ENCODE measurements around the gene KCNA5.

KCNA5 gene

DNA sequence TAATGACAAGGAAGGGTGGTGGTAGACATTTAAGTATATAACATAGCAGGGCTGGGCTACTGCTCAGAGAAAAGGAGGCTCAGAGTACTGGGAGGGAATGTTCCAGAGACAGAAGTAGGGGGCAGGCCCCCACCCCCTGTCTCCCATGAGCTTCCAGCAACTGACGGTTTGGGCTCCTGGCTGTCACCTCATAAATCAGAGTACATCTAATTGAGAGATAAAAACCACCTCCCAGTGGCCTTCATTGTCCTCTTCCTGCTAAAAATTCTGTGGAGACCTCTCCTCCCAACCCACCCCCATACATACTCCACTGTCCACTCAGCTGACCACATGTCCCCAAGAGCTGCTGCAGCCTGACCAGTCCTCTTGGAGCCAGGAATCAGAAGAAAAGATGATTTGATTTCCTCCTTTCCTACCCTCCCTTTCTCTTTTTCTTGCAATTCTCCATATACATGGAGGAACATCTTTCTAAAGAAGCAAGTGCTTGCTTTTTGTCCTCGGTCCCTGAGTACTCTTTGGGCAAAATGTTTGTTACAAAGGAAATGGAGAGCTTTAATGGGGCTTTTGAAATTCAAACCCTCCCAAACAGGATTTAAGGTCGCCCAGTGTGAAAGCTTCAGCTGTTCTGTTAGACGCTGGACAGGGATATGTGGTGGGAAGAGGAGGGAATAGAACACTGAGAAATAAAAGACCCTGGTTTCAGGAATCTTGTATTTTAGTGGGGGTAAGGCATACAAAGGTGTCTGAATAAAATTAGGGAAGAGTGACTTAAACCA is 16.4 kb upstream of the KCNA5 start:
- DNase-seq: no peak

- DNase-seq: no peak
Observed at GRCh38 chr12:5030066-5030465, 13.6 kb upstream of the KCNA5 start.

GRCh38 chr12:5031242-5031641 is 12.4 kb upstream of the KCNA5 start:
- DNase-seq: no peak

GRCh38 chr12:5031958-5032357 is 11.7 kb upstream of the KCNA5 start:
- no peak for DNase-seq

DNA sequence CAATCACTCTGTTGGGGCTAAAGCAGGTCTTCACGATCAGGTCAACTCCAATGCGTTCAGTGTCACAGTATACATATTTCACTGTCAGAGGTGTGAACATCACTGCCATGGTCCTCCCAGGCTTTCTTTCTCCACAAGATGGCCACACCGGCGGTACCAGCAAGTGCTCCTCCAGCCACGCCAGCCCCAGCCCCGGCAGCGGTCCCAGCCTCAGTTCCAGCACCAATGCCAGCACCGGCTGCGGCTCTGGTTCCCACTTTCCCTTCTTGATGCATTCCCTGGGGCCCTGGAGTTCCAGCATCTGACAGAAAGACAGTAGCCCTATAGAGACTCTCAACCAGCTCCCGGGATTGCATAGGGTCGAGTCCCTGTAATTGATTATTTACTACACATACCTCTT is 10.9 kb upstream of the KCNA5 start:
- DNase-seq: no peak

DNA sequence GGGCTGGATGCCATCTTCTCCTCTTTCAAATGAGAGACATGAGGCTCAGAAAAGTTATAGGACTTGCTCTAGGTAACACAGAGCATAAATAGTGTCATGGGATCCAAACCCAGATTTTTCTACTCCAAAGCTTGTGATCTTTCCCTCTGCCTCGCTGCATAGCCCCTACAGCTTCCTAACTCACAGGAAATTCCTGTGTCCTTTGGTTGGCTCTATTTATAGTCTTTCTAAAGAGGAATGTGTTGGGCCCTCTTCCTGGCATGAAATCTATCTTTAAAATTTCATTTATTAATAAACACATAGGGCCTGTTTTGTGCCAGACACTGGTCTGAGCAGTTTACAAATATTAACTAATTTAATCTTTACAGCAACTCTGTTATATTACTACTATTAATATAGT is 9.8 kb upstream of the KCNA5 start:
- DNase-seq: no peak

- DNase-seq: no peak
Observed at GRCh38 chr12:5034603-5035002, 9.1 kb upstream of the KCNA5 start.

- no peak for DNase-seq
Observed at GRCh38 chr12:5035618-5036017, 8.1 kb upstream of the KCNA5 start.

GRCh38 chr12:5036031-5036430 is 7.6 kb upstream of the KCNA5 start:
- no peak for DNase-seq

DNA sequence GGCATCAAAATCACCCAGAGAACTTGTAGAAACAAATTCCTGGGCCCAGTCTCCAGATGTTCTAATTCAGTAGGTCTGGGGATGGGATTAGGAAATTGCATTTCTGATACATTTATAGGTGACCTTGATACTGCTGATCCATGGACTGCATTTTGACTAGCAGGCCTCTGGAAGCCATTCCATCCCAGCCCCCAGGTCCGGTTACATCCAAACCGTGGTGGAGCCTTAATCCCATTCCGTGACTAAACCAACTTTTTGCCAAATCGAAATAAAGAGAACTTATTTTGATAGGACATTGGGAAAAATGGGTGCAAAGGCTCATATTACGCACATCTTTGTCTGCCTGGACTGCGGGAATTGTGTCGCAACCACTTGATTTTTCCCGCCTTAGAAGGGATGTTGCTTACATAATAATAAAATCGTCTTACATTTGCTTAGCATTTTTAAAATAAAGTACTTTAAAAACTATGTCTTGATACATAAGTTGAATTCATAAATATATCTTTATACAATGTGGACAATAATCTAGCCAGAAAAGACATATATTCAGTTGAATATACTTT is 5.8 kb upstream of the KCNA5 start:
- no peak for DNase-seq

DNA sequence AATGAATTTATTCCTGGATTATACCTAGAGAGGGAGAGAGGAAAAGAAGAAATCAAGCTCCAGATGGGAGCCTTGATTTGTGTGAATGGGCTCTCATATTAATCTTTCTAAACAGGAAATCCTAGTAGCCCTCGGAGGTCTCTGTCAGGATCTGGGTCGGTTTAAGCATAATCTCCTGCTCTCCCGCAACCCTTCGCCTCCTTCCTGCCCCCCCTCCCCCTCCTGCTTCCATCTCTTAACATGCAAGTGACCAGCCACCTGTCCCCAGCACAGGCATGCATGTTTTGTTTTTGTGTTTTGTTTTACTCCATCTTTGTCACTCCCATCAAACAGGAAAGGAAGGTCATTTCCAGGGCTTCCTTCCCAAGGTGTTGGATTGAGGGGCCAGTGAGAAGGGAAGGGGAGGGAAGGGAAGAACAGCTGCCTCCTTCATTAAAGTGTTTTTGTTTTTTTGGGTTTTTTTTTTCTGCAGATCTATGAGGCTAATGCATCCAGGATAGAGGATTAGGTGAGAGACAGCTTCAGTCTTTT is 4.8 kb upstream of the KCNA5 start:
- no peak for DNase-seq

DNA sequence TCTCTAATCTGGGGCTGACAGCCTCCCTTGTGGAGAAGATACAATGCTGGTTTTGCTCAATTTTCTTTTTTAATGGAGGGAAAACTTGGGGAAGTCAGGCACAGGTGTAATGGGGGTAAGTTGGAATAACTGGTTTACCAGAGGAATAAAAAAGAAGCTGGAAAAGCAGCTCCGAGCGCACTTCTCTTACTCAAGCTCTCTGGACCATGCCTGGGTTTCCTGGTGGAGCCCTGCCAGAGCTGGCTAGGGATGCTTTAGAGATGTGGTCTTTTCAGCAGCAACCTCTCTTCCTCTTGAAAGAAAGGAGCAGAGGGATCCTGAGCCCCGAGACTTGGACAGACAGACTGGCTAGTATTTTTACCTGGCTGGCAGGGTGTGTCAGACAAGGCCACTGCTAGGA is 3.9 kb upstream of the KCNA5 start:
- DNase-seq: no peak

DNA sequence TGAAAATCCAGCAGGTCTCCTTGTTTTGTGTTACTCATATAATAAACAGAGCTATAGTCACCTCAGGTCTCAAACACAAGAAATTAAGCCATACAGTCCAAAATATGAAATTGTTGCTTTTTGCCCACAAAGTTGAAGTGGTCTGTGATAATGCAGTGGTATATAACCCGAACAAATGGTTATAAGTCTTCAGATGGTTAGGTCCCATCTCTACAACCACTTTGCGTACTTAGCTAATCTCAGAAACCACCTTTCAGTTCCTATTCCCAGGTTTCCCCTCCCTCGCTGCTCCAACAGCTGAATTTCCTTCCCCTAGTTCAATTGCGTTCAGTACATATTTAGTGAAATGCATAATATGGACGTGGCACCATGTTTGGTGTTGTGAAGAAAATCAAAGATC is 3.3 kb upstream of the KCNA5 start:
- no peak for DNase-seq

DNA sequence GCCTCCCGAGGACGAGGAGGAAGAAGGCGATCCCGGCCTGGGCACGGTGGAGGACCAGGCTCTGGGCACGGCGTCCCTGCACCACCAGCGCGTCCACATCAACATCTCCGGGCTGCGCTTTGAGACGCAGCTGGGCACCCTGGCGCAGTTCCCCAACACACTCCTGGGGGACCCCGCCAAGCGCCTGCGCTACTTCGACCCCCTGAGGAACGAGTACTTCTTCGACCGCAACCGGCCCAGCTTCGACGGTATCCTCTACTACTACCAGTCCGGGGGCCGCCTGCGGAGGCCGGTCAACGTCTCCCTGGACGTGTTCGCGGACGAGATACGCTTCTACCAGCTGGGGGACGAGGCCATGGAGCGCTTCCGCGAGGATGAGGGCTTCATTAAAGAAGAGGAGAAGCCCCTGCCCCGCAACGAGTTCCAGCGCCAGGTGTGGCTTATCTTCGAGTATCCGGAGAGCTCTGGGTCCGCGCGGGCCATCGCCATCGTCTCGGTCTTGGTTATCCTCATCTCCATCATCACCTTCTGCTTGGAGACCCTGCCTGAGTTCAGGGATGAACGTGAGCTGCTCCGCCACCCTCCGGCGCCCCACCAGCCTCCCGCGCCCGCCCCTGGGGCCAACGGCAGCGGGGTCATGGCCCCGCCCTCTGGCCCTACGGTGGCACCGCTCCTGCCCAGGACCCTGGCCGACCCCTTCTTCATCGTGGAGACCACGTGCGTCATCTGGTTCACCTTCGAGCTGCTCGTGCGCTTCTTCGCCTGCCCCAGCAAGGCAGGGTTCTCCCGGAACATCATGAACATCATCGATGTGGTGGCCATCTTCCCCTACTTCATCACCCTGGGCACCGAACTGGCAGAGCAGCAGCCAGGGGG is 979 bp downstream of the KCNA5 start:
- no peak for DNase-seq

GRCh38 chr12:5047094-5047493 is 3.4 kb downstream of the KCNA5 start:
- no peak for DNase-seq

DNA sequence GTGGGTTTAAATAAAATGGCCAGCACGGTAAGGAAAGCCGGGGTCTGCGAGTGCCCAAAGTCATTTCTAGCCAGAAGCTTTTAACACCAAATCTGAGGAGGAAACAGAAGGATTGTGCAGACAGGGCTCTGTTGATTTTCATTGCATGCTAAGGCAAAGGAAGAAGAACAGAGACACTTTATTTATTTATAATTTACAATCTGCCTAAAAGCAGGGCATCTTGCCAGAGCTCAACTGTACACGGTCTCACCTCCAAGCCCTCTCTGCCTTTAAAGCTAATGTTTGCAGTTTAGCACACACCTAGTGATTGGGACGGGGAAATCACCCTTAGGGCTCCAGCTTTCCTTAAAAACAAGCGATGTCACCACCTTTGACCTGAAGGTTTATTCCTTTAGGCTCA is 4.0 kb downstream of the KCNA5 start:
- no peak for DNase-seq

GRCh38 chr12:5050542-5050941 is 6.9 kb downstream of the KCNA5 start:
- DNase-seq: no peak

- DNase-seq: no peak
Observed at GRCh38 chr12:5051334-5051733, 7.7 kb downstream of the KCNA5 start.

DNA sequence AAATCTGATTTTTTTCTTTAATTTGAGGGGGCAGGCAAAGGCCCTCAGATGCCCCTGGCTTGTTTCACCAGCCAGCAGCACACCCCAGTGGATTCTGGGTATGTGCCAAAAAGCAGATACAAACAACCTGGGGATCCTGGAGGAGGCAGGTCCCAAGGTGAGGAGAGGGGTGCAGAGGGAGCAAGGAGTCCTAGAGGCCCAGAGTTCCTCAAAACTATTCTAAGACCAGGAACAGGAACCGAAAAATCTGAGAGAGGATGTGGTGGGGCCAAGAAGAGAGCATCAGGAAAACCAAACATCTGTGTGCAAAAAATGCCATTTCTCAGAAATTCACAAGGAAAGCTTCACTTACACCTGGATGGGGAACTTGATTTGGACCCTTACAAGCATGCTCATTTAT is 8.2 kb downstream of the KCNA5 start:
- DNase-seq: no peak

DNA sequence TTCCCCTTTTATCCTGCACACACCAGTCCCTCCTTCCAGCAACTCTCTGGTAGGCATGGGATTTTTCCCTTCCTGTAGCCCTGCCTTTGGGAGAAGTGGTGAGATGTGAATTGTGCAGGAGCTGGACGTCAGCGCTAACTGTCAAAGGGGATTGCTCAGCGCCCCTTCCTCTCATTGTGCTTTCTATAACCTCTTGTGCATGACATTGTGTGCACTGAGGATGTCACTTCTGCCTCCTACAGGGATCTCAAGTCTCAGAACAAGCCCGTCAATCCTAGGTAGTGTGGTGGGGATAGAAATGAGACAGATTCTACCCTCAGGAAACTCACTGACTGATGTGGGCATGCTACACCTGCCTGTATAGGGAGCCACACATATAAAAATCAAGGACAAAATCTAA is 8.7 kb downstream of the KCNA5 start:
- DNase-seq: no peak

DNA sequence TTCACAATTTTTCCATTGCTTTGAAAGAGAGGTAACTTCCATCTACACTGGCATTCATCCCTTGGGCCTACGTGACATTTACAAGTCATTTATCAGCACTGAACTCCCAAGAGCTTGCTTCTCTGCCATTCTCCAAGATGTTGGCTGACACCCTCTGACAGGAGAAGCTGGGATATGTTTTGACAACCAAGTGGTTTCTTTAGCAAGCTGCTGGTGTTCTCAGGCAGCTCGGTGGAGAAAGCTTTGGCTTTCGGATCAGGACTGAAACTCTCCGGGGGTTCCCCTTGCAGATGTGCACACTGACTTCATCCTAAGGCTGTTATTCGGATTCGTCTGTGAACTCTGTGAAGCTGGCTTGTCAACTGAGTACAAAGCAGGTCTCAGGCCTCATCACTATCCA is 15.7 kb downstream of the KCNA5 start:
- DNase-seq: no peak

GRCh38 chr12:5060958-5061357 is 17.3 kb downstream of the KCNA5 start:
- DNase-seq: no peak

DNA sequence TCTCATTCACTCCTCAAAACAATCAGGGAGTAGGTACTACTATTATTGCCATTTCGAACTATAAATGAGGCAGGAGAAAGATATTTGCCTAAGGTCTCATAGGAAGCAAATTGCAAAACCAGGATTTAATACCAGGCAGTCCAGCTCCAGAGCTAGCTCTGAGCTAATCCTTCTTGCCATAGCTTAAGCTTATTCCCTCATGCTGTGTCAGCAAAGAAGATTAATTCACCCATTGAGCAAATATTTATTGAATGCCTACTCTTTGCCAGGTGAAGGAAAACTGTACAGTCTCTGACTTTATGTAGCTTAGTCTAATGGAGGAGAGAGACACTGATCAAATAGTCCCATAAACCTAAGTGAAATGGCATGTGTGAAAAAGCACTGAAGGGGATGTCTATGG is 19.5 kb downstream of the KCNA5 start:
- no peak for DNase-seq

Data from activated CD8-positive, alpha-beta memory T cell treated with anti-CD3 and anti-CD28 coated beads, Interleukin-2, amount 50 U/mL, for 48 hours (primary cell).